ENCODE measurements around the gene MXRA7. TPM values are rescaled to one million over a fixed set of nuclear protein-coding genes. Genes with fewer than 3 reads are reported as not detected.

MXRA7 gene
- total and polyA plus RNA-seq, 2 donors (not counting 1 experiment from before 2014, with no cell fraction given) = 5.5 to 16.1 TPM

- H3K4me2 ChIP-seq (replicated peaks; ENCODE audit: low read depth, low read length, poor library complexity, severe bottlenecking) = no peak overlapping the region
- no peak overlapping the region for H3K27ac Mint-ChIP-seq
Observed at GRCh38 chr17:76707985-76708807, 2.6 kb downstream of the MXRA7 start.

More at GRCh38 chr17:76707985-76708807, 2.6 kb downstream of the MXRA7 start:
- H3K4me1 ChIP-seq (ENCODE audit: control insufficient read depth in 2 of 2, insufficient read depth in 2 of 2, low read length in 2 of 2) = peaks cover 11 to 14% of the 10 kb centered on the region in 2 donors
- Mint-ChIP-seq H3K4me1 (peaks cover 12% of the 10 kb centered on the region), H3K4me3 (no peak overlapping the region), H3K27me3 (no peaks in the 10 kb centered on the region), H3K9me3 (ENCODE audit: insufficient read depth) (no peaks in the 10 kb centered on the region)
- intact Hi-C loops (cut with micrococcal nuclease) = no loop called here
- H3K27me3 ChIP-seq (replicated peaks in 1 of 4; ENCODE audit: control extremely low read depth in 1 of 4, control insufficient read depth in 3 of 4, insufficient read depth in 4 of 4, low read length in 3 of 4) = no peaks in the 10 kb centered on the region
- 93% methylated on average over 11 of the region's 14 CpGs for WGBS (ENCODE audit: insufficient coverage)
- ChIA-PET CTCF (no interaction called here), POLR2A (interaction anchor here (0.5 kb wide), 1 partner anchor 77 kb away, joined by 7 read pairs; no protein-coding TSS in a partner anchor)
- TF ChIP-seq CTCF (IDR thresholded peaks at IDR 0.05) = no peak
- TF ChIP-seq EZH2 (IDR thresholded peaks at IDR 0.05; ENCODE audit: borderline replicate concordance, insufficient read depth, low read depth, low read length, poor library complexity, severe bottlenecking) = no peak
- no peak overlapping the region for H3K9ac ChIP-seq (ENCODE audit: low read length)
- no peak overlapping the region for H2AFZ ChIP-seq (ENCODE audit: insufficient read depth, low read depth, low read length, poor library complexity, severe bottlenecking)
- H3K36me3 ChIP-seq (replicated peaks in 1 of 2; ENCODE audit: control extremely low read depth in 1 of 2, control insufficient read depth in 1 of 2, extremely low read depth in 1 of 2, insufficient read depth in 2 of 2, low read length in 1 of 2) = peaks cover 0 to under 1% of the 10 kb centered on the region in 2 experiments
- H3K27ac ChIP-seq (ENCODE audit: low read length in 2 of 2) = no peak overlapping the region
- DNase-seq (no peak), ATAC-seq (ENCODE audit: low read depth) (no peak)
- H3K9me3 ChIP-seq (ENCODE audit: control extremely low read depth in 1 of 3, control insufficient read depth in 2 of 3, insufficient read depth in 1 of 3, low read length in 2 of 3) = no peaks in the 10 kb centered on the region
- peaks cover 11% of the 10 kb centered on the region for H3K79me2 ChIP-seq (ENCODE audit: control insufficient read depth, insufficient read depth, low read length)
- no peaks in the 10 kb centered on the region for H4K20me1 ChIP-seq (ENCODE audit: control insufficient read depth, insufficient read depth, low read length, poor library complexity, severe bottlenecking)
- no peak overlapping the region for H3K4me3 ChIP-seq (ENCODE audit: control extremely low read depth in 1 of 5, extremely low read depth in 1 of 5, insufficient read depth in 1 of 5, low read depth in 2 of 5, low read length in 4 of 5)

Measured in B cell (primary cell).